ENCODE data around the gene PTN. TPM values are rescaled to one million over a fixed set of nuclear protein-coding genes. Genes with fewer than 3 reads are reported as not detected.

PTN gene
- total RNA-seq, 2 experiments from 2014 or later: not detected

- Mint-ChIP-seq H3K36me3 (ENCODE audit: low read depth) (no peaks in the 10 kb centered on the region), H3K27ac (no peak overlapping the region), H3K4me3 (no peak overlapping the region), H3K9me3 (no peaks in the 10 kb centered on the region), H3K27me3 (peaks cover 13% of the 10 kb centered on the region), H3K4me1 (ENCODE audit: low read depth) (peaks cover 2% of the 10 kb centered on the region)
- CTCF ChIA-PET: no interaction called here
- DNase-seq (no peak), ATAC-seq (no peak)
- POLR2A ChIA-PET: no interaction called here
- intact Hi-C loops (cut with micrococcal nuclease): no loop called here
- TF ChIP-seq CTCF (IDR thresholded peaks at IDR 0.05): no peak
Measured at GRCh38 chr7:137342265-137342664, 1.3 kb downstream of the PTN start.

- intact Hi-C loops (cut with micrococcal nuclease): no loop called here
- Mint-ChIP-seq H3K27ac (no peak overlapping the region), H3K27me3 (no peaks in the 10 kb centered on the region), H3K36me3 (ENCODE audit: low read depth) (no peaks in the 10 kb centered on the region), H3K4me3 (no peak overlapping the region), H3K4me1 (ENCODE audit: low read depth) (peaks cover 2% of the 10 kb centered on the region), H3K9me3 (peaks cover 1% of the 10 kb centered on the region)
- DNase-seq (no peak), ATAC-seq (no peak)
- ChIA-PET CTCF (interaction anchor here (1.2 kb wide), 1 partner anchor 10 kb away, joined by 3 read pairs; no protein-coding TSS in a partner anchor), POLR2A (no interaction called here)
- no peak for TF ChIP-seq CTCF (IDR thresholded peaks at IDR 0.05)
Measured at GRCh38 chr7:137337902-137338301, 5.6 kb downstream of the PTN start.

GRCh38 chr7:137335814-137336213, 7.7 kb downstream of the PTN start:
- H3K4me1 Mint-ChIP-seq (ENCODE audit: low read depth): peaks cover 2% of the 10 kb centered on the region
- H3K36me3 Mint-ChIP-seq (ENCODE audit: low read depth): no peaks in the 10 kb centered on the region
- ChIA-PET CTCF (no interaction called here), POLR2A (no interaction called here)
- no peaks in the 10 kb centered on the region for H3K27me3 Mint-ChIP-seq
- intact Hi-C loops (cut with micrococcal nuclease): no loop called here
- ATAC-seq: no peak
- H3K9me3 Mint-ChIP-seq: peaks cover 1% of the 10 kb centered on the region
- H3K27ac Mint-ChIP-seq: no peak overlapping the region
- TF ChIP-seq CTCF (IDR thresholded peaks at IDR 0.05): no peak
- no peak overlapping the region for H3K4me3 Mint-ChIP-seq
- no peak for DNase-seq

GRCh38 chr7:137331378-137331777, 12.2 kb downstream of the PTN start:
- Mint-ChIP-seq H3K4me3 (no peak overlapping the region), H3K4me1 (ENCODE audit: low read depth) (no peaks in the 10 kb centered on the region), H3K9me3 (peaks cover 1% of the 10 kb centered on the region), H3K27me3 (no peaks in the 10 kb centered on the region), H3K36me3 (ENCODE audit: low read depth) (no peaks in the 10 kb centered on the region), H3K27ac (no peak overlapping the region)
- no peak for DNase-seq
- no peak for ATAC-seq
- no peak for TF ChIP-seq CTCF (IDR thresholded peaks at IDR 0.05)
- intact Hi-C loops (cut with micrococcal nuclease): no loop called here
- CTCF ChIA-PET: no interaction called here
- POLR2A ChIA-PET: no interaction called here

- no peak overlapping the region for H3K4me3 Mint-ChIP-seq
- no peaks in the 10 kb centered on the region for H3K9me3 Mint-ChIP-seq
- ChIA-PET CTCF (no interaction called here), POLR2A (no interaction called here)
- no peak for TF ChIP-seq CTCF (IDR thresholded peaks at IDR 0.05)
- H3K27me3 Mint-ChIP-seq: no peaks in the 10 kb centered on the region
- no peaks in the 10 kb centered on the region for H3K4me1 Mint-ChIP-seq (ENCODE audit: low read depth)
- DNase-seq (no peak), ATAC-seq (no peak)
- no peak overlapping the region for H3K27ac Mint-ChIP-seq
- intact Hi-C loops (cut with micrococcal nuclease): no loop called here
- no peaks in the 10 kb centered on the region for H3K36me3 Mint-ChIP-seq (ENCODE audit: low read depth)
Measured at GRCh38 chr7:137329411-137329810, 14.1 kb downstream of the PTN start.

All from activated CD8-positive, alpha-beta T cell treated with anti-CD3 and anti-CD28 coated beads for 36 hours (primary cell).